Glutamatergic neuron (in vitro differentiated cells): ENCODE measurements around the gene SAE1. TPM values are rescaled to one million over a fixed set of nuclear protein-coding genes. Genes with fewer than 3 reads are reported as not detected.

Source experiments
- DNase-seq: peaks from one replicate; pipeline ENCODE4 v3.0.0; 2022
- H3K27ac Mint-ChIP-seq: one replicate; pipeline ENCODE4 v1.8.0; 2020; ENCODE audit warnings: mild to moderate bottlenecking, mixed read lengths, inconsistent platforms; ENCODE audit not compliant: unreplicated experiment
- H3K27me3 Mint-ChIP-seq: one replicate; pipeline ENCODE4 v1.8.0; 2020; ENCODE audit warnings: mild to moderate bottlenecking, moderate library complexity, mixed read lengths, inconsistent platforms; ENCODE audit not compliant: unreplicated experiment
- H3K36me3 Mint-ChIP-seq: one replicate; pipeline ENCODE4 v1.8.0; 2020; ENCODE audit warnings: mild to moderate bottlenecking, mixed read lengths, inconsistent platforms; ENCODE audit not compliant: unreplicated experiment
- H3K4me1 Mint-ChIP-seq: one replicate; pipeline ENCODE4 v1.8.0; 2020; ENCODE audit warnings: mild to moderate bottlenecking, low read depth, mixed read lengths, inconsistent platforms; ENCODE audit not compliant: unreplicated experiment
- H3K4me3 Mint-ChIP-seq: one replicate; pipeline ENCODE4 v1.8.0; 2020; ENCODE audit warnings: mild to moderate bottlenecking, mixed read lengths, inconsistent platforms; ENCODE audit not compliant: unreplicated experiment
- H3K9me3 Mint-ChIP-seq: one replicate; pipeline ENCODE4 v1.8.0; 2020; ENCODE audit warnings: mild to moderate bottlenecking, moderate library complexity, mixed read lengths, inconsistent platforms; ENCODE audit not compliant: unreplicated experiment
- CTCF ChIP-seq: fragments of 200-600 bp; sonication (generic); IDR thresholded peaks from one replicate; pipeline ENCODE4 v1.5.0; 2021; ENCODE audit not compliant: partially characterized antibody, unreplicated experiment
- total RNA-seq: library from RNA; stranded (reverse); fragmentation: NEBNext Ultra II Directional; extraction: Animal tissue kit (Norgen Biotek cat#: 25700); gene quantifications from one replicate; pipeline ENCODE4 v1.2.1, GENCODE V29; 2021; ENCODE audit not compliant: unreplicated experiment

SAE1 gene
- total RNA-seq, 1 donor from 2014 or later = 79.9 TPM

GRCh38 chr19:47109177-47109540, 21.5 kb upstream of the SAE1 start:
- Mint-ChIP-seq H3K36me3 (peaks cover 10% of the 10 kb centered on the region), H3K27me3 (peaks cover 25% of the 10 kb centered on the region), H3K4me1 (peaks cover 47% of the 10 kb centered on the region), H3K9me3 (peaks cover 31% of the 10 kb centered on the region), H3K27ac (peak overlapping the region; percentile 99), H3K4me3 (peak overlapping the region; percentile 96)
- DNase-seq = no peak
- TF ChIP-seq CTCF = no peak

DNA sequence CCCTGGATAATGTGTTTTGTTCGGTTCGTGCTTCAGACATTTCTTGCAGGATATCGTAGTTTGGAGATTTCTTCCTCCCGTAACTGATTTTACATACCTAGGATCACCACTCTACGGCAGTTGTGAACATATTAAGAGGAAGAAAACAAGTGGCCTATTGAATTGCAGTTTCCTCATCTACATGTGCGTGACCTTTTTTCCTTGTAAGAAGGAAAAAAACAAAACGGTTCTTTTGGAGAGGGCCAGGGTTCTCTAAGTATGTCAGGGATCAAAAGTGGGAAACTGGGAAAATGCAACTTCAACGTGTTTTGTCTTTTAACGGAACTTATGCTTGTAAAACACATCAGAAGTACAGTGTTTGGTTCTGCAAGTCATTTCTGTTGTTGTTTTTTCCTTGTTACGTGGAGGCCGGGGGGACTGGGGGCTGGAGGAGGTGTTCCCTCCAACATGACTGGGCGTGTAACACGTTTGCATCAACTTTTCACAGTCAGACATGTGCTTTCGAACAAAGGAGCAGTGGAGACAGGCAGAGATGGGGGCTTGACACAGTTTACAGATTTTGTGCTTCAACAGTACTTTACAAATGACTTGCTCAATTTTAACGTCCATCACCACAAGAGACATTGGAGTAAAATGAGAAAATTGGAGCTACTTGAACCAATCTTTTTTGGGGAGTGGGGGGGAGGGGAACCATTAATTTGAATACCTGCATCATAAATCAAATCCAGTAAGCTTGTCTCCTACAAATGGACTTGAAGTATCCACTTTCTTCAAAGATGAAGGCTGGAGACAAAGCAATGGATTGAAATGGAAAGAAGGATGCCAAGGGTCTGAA, 20.9 kb upstream of the SAE1 start:
- H3K4me3 Mint-ChIP-seq = peak overlapping the region; percentile 96
- peak overlapping the region; percentile 99 for H3K27ac Mint-ChIP-seq
- TF ChIP-seq CTCF = no peak
- peaks cover 31% of the 10 kb centered on the region for H3K9me3 Mint-ChIP-seq
- peaks cover 10% of the 10 kb centered on the region for H3K36me3 Mint-ChIP-seq
- H3K4me1 Mint-ChIP-seq = peaks cover 48% of the 10 kb centered on the region
- DNase-seq = no peak
- H3K27me3 Mint-ChIP-seq = peaks cover 25% of the 10 kb centered on the region

DNA sequence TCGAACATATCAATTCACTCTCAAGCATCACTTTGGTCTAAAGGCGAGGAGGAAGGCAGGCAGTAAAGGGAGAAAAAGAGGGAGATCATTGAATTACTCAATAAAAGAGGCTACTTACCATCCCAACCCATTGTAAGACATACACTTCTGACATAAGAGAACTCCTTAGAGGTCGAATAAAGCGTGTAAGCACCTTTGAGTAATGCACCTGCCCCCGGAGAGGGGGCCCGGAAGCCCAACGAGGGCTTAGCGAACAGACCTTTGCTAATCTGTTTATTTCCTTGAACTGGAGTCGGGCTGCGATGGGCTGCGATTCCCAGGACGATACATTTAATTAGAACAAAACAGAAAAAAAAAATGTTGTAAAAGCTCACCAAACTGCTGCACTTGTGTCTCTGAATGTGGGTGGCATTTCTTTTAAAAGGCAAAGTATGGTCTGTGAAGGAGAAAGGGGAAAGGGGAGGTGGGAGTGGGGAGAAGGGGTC, 20.1 kb upstream of the SAE1 start:
- TF ChIP-seq CTCF = no peak
- peaks cover 10% of the 10 kb centered on the region for H3K36me3 Mint-ChIP-seq
- peaks cover 25% of the 10 kb centered on the region for H3K27me3 Mint-ChIP-seq
- H3K4me1 Mint-ChIP-seq = peaks cover 48% of the 10 kb centered on the region
- H3K4me3 Mint-ChIP-seq = peak overlapping the region; percentile 96
- peak overlapping the region; percentile 99 for H3K27ac Mint-ChIP-seq
- peaks cover 31% of the 10 kb centered on the region for H3K9me3 Mint-ChIP-seq
- no peak for DNase-seq

DNA sequence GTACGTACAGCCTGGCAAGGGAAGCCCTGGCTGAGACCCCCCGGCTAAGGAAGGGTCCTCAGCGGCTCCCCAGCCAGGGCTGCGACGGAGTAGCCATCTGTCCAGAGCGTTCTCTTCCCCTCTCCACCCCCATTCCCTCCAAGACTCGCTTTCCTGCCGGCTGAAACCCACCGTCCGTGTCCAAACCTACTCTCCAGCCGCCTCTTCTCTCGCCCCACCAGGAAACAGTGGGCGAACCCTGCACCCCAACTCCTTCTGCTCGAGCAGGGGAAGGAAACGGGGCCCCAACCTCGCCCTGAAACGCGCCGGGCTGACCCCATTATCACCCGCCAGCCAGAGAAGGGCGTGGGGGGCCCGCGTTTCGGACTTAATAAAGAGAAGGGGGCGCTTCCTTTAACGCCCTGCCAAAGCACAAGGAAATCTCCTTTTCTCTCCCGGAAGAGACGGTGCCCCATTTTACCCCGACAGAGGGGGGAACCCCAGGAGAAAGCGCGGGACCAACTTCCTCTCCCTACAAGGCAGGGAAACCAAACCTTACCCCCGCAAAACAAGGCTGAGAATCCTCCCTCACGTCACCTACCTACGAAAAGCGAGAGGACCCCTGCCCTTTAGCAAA, 19.5 kb upstream of the SAE1 start:
- H3K36me3 Mint-ChIP-seq = peaks cover 10% of the 10 kb centered on the region
- peak overlapping the region; percentile 96 for H3K4me3 Mint-ChIP-seq
- peaks cover 42% of the 10 kb centered on the region for H3K4me1 Mint-ChIP-seq
- peak; percentile 33 for DNase-seq
- peak overlapping the region; percentile 99 for H3K27ac Mint-ChIP-seq
- peaks cover 25% of the 10 kb centered on the region for H3K27me3 Mint-ChIP-seq
- TF ChIP-seq CTCF = no peak
- H3K9me3 Mint-ChIP-seq = peaks cover 31% of the 10 kb centered on the region
